ENCODE data around the gene ASAP2. TPM values are rescaled to one million over a fixed set of nuclear protein-coding genes. Genes with fewer than 3 reads are reported as not detected.

Gene ASAP2
- 26.0 and 33.3 TPM in 2 replicates for total RNA-seq

DNA sequence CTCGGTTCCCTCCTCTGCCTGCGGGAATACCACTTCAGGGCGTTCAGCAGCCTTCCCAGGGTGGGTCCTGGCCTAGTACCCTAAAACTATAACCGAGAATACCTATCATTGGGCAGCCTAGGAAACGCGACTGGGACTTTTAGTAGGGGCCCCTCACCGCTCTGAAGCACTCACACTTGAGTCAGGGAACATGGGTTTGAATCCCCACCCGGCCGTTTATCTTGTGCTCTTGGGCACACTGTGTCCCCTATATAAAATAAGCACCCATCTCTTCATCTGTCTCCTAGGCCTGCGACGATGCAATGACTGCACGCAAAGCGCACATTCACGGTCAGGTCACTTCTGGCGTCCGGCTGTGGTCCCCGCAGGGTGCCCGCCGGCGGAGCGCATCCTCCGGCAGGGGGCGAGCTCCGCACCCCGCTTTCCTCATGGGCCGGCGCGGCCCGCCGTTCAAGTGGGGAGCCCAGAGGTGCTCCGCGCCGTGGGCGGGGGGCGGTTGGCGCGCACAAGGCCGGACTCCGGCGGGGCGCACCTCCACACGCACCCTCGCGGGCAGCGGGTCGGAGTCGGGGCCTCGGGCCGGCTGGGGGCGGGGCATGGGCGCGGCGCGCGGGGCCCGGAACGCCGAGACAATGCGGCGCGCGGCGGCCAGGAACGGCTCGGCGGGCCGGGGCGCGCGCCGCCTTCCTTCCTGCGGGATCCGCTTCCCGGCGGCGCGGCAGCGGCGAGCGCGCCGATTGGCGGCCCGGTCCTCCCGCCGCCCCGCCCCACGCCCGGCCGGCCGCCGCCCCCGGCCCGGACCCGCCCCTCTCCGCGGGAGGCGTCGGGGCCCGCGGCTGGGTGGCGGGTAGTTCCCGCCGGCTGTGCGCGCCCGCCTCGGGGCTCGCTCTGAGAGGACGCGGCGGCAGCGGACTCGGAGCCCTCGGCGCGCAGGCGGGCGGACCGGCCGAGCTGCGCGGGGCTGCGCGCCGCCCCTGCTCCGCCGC, at the start of gene ASAP2:
Gene ASAP2, plus strand, starts transcription at position 850 of the 986 bp plus-strand sequence. CDS start 293 bp downstream, outside the sequence.

DNA sequence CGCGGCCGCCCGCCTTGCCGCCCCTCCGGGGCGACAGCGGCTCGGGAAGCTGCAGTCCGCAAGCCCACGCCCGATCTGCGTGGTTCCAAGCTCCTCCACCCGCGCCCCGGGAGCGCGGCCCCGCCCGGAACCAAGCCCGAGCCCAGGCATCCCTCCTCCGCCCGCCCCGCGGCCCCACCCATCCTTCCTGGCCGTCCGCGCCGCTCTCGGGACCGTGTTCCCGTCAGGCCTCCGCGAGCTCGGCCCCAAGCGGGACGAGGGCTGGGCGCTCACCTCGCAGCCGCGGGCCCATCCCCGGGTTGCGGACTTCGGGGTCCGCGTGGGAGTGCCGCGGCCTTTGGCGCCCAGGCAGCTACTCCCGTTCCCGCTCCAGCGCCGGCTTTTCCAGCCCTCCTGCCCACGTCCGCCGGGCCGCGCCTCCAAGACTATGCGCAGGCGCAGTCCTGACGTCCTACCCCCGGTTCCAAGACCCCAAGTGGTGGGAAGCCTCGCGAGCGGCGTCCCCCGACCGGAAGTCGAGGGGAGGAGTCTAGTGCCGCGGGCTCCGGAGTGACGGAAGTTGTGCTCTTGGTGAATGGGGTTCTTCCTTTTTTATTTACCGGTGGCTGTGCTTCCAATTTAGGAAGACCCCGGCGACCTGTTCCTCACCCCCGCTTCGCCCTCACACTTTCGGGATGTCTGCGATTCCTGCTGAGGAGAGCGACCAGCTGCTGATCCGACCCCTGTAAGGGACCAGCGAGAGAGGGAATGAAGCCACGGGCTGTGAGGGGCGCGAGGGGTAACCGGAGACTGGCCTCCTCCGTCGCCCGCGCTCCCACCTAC, 216.7 kb downstream of the ASAP2 start, which contains the start of the genes CPSF3 and ITGB1BP1:
Gene CPSF3, plus strand, starts transcription at position 555 of the 822 bp plus-strand sequence. Its CDS starts 120 bp downstream, at position 675.
Gene ITGB1BP1, minus strand, starts transcription at position 429 of the 822 bp plus-strand sequence. CDS start 4,831 bp downstream, outside the sequence.

Other genes with a start within 250 kb of the ASAP2 start
- 73.4 and 78.4 TPM in 2 replicates for gene MBOAT2, start 203.1 kb upstream of the ASAP2 start, total RNA-seq
- gene ITGB1BP1, start 216.7 kb downstream of the ASAP2 start, total RNA-seq: 55.9 and 62.1 TPM in 2 replicates
- gene CPSF3, start 216.8 kb downstream of the ASAP2 start, total RNA-seq: 52.8 and 83.0 TPM in 2 replicates

Data from smooth muscle cell of trachea (primary cell).